Activated T-helper 1 cell treated with anti-CD3 and anti-CD28 coated beads, Interleukin-2, amount 50 U/mL, for 16 hours (primary cell): ENCODE measurements around the gene GSTM2.
A peak's percentile ranks its signal among the peaks of the same experiment; 100 is the strongest.

ENCODE experiments used
- DNase-seq, 2 donors: peaks; one replicate each; pipeline ENCODE4 v3.0.0-alpha.2; 2020; ENCODE audit warnings: low read depth in 1 of 2, low spot score in 1 of 2

The GSTM2 gene

GRCh38 chr1:109667452-109668122 is at the start of gene GSTM2:
GSTM2 (plus strand) TSS chr1:109668057; CDS start chr1:109668116, 59 bp downstream.
- peak; percentile 63 to 64 for DNase-seq

DNA sequence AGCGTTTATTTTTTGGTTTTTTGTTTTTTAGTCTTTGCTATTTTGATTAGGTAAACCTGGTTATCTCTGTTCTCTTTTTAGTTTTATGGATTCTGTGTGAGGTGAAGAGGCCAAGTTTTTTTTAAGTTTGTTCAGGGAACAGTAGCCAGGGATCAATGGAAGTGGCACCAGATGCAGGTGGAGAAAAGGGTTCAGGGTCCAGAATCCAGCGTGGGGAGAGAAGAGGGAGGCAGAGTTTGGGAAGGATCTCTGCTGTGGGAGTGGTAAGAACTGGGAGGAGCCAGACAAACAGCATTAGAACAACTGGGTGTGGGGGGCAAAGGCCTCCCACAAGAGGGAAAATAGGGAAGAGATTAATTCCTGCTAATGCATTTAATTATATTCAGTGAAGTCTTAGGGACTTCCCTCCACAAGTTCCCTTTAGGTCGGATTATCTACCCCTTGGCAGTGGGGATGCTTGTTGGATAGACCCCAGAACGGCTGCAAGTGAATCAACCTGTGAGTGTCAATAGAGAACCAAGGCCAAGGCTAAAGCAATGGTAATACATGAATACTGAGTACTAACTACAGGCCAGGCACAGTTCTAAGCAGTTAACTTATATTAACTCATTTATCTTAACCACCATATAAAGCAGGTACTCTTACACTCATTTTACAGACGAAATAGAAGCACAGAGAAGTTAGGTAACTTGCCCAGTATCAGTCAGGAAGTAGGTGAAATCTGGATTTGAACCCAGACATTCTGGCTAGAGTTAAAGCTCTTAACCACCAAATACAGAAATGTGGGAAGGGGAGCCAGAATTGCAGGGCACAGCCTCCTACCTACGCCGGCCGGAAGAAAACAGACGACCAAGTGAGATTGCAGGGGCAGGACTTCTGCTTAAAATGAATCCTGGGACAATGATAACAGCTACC is 48.9 kb upstream of the GSTM2 start:
- DNase-seq = no peak

GRCh38 chr1:109619576-109620400 is 48.1 kb upstream of the GSTM2 start, which contains the start of the genes AMPD2 and GNAT2:
AMPD2 (plus strand) TSS chr1:109619837; CDS start chr1:109621176, 1,339 bp downstream.
GNAT2 (minus strand) TSS chr1:109619616; CDS start chr1:109612870, 6,746 bp downstream.
- DNase-seq = peak; percentile 40 to 64

DNA sequence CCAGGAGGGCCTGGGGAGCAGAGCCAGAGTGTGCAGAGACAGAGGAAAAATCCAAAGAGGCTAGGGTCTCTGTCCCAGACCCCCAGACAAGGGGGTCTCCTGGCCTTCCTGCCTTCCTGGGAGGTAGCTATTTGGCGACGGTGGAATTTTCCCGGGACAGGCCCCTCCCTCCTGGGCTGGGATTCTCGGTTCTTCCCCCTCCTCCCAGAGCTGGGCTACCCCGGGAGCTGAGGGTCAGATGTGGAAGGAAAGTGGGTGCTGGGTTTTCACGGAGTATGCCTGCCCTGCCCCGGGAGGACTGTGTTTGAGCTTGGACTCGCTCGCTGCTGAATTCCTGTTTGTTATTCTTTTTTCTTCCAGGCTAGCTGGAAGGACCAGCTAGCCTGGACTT is 47.5 kb upstream of the GSTM2 start:
- no peak for DNase-seq

DNA sequence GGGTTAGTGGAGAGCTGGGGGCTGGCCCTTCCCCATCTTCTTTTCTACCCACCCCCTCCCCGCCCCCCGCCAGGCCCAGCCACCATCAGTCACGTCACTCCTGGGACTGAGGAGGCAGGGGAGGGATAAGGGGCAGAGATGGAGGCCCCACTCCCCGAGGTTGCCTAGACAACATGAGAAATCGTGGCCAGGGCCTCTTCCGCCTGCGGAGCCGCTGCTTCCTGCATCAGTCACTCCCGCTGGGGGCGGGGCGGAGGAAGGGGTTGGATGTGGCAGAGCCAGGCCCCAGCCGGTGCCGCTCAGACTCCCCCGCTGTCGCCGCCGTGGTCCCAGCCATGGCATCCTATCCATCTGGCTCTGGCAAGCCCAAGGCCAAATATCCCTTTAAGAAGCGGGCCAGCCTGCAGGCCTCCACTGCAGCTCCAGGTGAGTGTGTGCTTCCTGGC is 47.0 kb upstream of the GSTM2 start:
- DNase-seq = peak; percentile 92 to 94

DNA sequence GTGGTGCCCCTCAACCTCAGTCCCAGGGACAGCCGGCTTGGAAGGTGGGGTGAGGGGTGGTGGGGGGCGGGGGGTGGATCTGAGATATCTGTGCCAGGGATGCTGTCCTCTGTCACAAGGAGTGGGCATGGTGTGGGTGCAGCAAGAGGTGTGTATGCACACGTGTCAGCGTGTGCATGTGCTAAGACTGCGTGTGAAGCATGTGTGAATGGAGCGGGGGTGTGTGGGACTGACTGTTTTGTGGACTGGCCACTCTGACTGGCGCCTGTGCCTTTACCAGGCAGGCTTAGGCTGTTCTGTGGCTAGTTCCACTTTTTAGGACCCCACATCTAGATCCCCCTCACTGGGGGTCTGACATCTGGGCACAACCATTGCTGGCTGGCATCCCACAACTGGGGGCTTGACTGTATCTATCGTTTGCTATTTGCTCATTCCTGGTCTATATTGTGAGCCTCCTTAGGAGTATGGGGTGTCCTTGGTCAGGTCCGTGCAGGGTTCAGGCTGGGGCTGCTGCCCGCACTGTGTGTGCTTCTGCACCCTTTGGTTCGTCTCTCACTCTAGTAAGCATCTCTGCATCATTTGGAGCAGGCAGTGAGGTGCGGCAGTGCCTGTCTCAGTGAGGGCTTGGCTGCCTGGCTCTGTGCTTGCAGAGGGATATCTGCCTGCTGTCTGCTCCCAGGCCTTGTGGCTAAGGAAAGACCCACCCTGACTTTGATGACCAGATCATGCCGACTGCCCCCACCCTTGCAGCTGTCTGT is 46.3 kb upstream of the GSTM2 start:
- no peak for DNase-seq

DNA sequence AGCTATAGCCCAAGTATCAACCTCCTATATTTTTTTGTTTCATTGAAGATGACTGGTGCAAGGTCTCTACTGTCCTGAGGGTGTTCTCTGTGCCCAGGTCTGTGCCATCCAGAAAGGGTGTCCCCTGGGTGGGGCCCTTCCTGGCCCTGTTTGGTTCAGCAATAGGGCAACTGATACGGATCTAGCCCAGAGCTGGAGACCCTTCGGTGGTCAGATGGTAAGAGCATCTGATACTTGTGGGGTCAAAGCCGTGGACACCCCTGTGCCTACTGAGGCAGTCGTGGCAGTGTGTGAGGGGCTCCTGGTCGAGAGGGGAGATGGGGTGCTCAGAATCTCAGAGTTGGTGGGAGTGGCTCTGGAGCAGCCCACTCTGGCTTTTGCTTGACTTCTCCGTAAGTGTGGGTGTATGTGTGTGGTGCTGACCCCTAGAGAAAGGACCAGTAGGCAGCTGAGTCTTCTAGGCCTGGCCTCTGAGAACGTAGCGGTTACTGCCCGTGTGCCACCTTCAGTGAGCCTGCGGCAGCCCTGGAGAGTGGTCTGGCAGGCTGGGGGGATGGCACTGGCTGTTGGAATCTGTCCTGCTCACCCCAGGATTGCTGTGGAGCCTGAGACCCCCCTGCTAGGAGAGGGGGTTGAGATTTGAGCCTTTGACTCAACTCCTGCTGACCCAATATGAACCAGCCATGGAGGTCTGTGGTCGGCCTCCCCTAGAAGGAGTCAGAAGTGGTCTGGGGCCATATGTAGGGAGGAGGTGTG is 45.5 kb upstream of the GSTM2 start:
- no peak for DNase-seq

GRCh38 chr1:109622895-109623294 is 45.0 kb upstream of the GSTM2 start:
- no peak for DNase-seq

DNA sequence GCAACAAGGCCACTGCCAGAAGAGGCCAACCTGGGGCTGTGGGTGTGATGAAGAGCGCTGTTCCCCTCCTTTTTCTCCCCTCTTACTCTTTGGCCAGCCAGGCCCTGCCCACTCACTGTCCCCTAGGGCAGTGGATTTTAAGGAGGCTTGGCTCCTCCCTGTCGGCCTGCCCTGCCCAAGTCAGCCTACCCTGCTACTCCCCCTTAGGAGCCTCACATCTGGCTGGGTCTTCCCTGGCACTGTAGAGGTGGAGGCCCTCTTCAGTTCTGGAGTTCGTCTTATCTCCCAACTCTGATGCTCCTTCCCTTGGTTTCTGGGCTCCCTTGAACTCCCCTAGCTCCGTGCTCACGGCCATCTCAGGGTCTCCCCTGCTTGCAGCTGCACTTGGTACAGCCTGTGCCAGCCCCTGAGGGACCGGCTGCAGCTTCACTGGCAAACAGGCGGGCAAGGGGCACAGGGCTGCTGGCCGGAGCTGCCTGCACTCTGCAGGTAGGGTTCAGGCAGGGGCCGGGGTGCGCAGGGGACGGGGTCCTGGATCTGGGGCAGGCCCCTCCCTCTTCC is 44.2 kb upstream of the GSTM2 start:
- DNase-seq = no peak

GRCh38 chr1:109624201-109625010 is 43.5 kb upstream of the GSTM2 start:
- no peak for DNase-seq

DNA sequence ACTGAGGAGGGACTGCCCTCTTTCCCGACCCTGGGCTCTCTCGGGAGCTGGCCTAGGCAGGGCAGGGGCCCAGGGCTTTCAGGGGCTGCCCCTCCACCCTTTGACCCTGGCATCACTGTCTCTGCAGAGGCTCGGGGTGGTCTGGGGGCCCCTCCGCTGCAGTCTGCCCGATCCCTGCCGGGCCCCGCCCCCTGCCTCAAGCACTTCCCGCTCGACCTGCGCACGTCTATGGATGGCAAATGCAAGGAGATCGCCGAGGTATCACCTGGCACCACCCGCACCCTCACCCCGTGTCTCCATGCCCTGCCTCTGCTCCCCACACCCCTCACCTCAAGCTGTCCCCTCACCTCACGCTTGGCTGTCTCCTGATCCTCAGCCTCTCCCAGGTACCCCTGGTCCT is 42.7 kb upstream of the GSTM2 start:
- DNase-seq = no peak

DNA sequence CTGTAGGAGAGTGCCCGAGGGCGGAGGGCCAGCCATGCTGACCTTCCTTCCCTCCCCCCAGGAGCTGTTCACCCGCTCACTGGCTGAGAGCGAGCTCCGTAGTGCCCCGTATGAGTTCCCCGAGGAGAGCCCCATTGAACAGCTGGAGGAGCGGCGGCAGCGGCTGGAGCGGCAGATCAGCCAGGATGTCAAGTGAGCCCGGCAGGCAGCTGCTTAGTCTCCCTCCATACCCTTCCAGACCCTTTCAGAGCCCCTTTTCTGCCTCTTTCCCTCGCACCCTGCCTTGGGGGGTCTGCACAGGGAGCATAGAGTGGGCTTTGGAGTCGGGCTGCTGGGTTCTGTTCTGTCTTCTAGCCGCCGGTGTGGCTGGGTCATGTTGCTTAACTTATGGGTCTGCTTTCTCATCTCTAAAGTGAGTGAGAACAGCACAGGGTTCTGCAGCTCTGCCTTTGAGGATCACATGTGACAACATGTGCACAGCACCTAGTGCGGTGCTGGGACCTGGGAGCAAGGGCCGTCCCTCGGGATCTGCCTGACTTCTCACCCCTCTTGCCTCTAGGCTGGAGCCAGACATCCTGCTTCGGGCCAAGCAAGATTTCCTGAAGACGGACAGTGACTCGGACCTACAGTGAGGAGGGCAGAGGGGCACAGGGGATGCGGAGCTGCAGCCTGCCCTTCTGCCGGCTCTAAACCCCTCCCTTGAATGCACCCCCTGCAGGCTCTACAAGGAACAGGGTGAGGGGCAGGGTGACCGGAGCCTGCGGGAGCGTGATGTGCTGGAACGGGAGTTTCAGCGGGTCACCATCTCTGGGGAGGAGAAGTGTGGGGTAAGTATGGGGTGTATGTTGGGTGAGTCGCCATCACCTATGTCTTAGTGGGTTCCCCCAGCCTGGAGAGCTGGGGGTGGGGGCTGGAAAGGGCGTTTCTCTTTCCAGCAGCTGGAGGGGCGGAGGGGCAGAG is 42.0 kb upstream of the GSTM2 start:
- no peak for DNase-seq

- no peak for DNase-seq
These were observed 41.0 kb upstream of the GSTM2 start for GRCh38 chr1:109626682-109627408.

GRCh38 chr1:109627692-109628399 is 40.0 kb upstream of the GSTM2 start:
- no peak for DNase-seq

GRCh38 chr1:109628540-109629321 is 39.1 kb upstream of the GSTM2 start:
- no peak for DNase-seq
